GM19328 (cell line): ENCODE data around the gene GRIA4.

Source experiments
- ATAC-seq: cut with Tn5 transposase; IDR thresholded peaks from one replicate; pipeline ENCODE4 v1.9.1; 2021; ENCODE audit warnings: mild to moderate bottlenecking, moderate library complexity; ENCODE audit not compliant: unreplicated experiment

Gene GRIA4

GRCh38 chr11:105636496-105636895 lies 26.6 kb downstream of the GRIA4 start:
- ATAC-seq = no peak

- ATAC-seq = no peak
Measured at GRCh38 chr11:105639527-105639926, 29.7 kb downstream of the GRIA4 start.

GRCh38 chr11:105641433-105641832 lies 31.6 kb downstream of the GRIA4 start:
- no peak for ATAC-seq

- no peak for ATAC-seq
Measured at GRCh38 chr11:105642870-105643269, 33.0 kb downstream of the GRIA4 start.

- no peak for ATAC-seq
Measured at GRCh38 chr11:105644839-105645573, 35.1 kb downstream of the GRIA4 start.

- ATAC-seq = no peak
Measured at GRCh38 chr11:105647780-105648179, 37.9 kb downstream of the GRIA4 start.

- no peak for ATAC-seq
Measured at GRCh38 chr11:105648762-105649161, 38.9 kb downstream of the GRIA4 start.

- ATAC-seq = no peak
Measured at GRCh38 chr11:105665281-105665680, 55.4 kb downstream of the GRIA4 start.

GRCh38 chr11:105667441-105667840 lies 57.6 kb downstream of the GRIA4 start:
- ATAC-seq = no peak

GRCh38 chr11:105670811-105671210 lies 60.9 kb downstream of the GRIA4 start:
- ATAC-seq = no peak

GRCh38 chr11:105673089-105673488 lies 63.2 kb downstream of the GRIA4 start:
- no peak for ATAC-seq

- no peak for ATAC-seq
Measured at GRCh38 chr11:105689631-105690030, 79.8 kb downstream of the GRIA4 start.

- no peak for ATAC-seq
Measured at GRCh38 chr11:105690467-105690866, 80.6 kb downstream of the GRIA4 start.

GRCh38 chr11:105693075-105693759 lies 83.3 kb downstream of the GRIA4 start:
- no peak for ATAC-seq

GRCh38 chr11:105696000-105696399 lies 86.1 kb downstream of the GRIA4 start:
- no peak for ATAC-seq

GRCh38 chr11:105697291-105697690 lies 87.4 kb downstream of the GRIA4 start:
- ATAC-seq = no peak

GRCh38 chr11:105699203-105699602 lies 89.3 kb downstream of the GRIA4 start:
- ATAC-seq = no peak

GRCh38 chr11:105700271-105700670 lies 90.4 kb downstream of the GRIA4 start:
- no peak for ATAC-seq

- no peak for ATAC-seq
Measured at GRCh38 chr11:105701098-105701497, 91.2 kb downstream of the GRIA4 start.

GRCh38 chr11:105705786-105706530 lies 96.1 kb downstream of the GRIA4 start:
- ATAC-seq = no peak

- no peak for ATAC-seq
Measured at GRCh38 chr11:105713106-105713505, 103.2 kb downstream of the GRIA4 start.

GRCh38 chr11:105713696-105714095 lies 103.8 kb downstream of the GRIA4 start:
- no peak for ATAC-seq
